GM21786 (cell line): ENCODE results near the gene GRID2IP.
A peak's percentile ranks its signal among the peaks of the same experiment; 100 is the strongest.
"Not testable (repeated sequence)": the region's sequence is repeated elsewhere in the genome, so short reads cannot be mapped to it uniquely, and the experiment has no call there.

ENCODE experiments used
- ATAC-seq: cut with Tn5 transposase; IDR thresholded peaks from one replicate; pipeline ENCODE4 v1.9.1; 2021; ENCODE audit not compliant: unreplicated experiment

The GRID2IP gene

DNA sequence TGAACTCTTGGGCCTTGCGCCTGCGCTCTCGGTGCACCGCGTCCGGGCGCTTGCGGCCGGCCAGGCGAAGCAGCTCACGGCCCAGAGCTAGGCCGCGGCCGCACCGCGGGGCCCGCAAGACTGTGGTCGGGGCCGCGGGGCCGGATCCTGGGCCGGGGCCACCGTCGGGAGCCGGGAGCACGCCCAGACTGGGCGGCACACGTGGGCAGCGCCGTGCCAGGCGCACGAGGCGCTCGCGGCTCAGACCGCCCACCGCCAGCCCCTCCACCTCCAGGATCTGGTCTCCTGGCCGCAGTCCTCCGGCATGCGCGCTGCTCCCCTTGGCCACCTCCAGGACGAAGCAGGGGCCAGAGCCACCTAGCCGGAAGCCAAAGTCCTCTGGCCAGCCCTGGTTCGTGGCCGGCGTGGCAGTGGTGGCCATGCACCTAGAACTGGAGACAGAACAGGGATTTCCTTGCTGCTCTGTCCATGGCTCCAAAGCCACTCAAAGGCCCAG is at the start of gene GRID2IP:
TSS of gene GRID2IP (minus strand) at position 446 of the 496 bp plus-strand sequence. CDS start at position 421, 25 bp downstream.
- no peak for ATAC-seq

- no peak for ATAC-seq
Measured at GRCh38 chr7:6600093-6600492, 48.8 kb upstream of the GRID2IP start.

DNA sequence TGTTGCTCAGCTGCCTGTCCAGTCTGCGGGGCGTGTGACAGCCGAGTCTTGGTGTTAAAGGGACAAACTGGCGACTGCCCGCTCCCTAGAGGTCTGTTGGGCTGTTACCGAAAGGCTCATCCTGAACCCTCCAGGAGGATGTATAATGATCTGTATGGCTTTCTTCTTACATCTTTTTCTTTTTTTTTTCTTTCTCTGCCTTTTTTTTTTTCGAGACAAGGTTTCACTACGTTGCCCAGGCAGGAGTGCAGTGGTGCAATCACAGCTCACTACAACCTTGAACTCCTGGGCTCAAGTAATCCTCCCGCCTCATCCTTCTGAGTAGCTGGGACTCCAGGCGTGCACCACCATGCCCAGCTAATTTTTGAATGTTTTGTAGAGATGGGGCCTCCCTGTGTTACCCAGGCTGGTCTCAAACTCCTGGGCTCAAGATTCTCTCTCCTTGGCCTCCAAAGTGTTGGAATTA is 39.4 kb upstream of the GRID2IP start:
- peak; percentile 29 for ATAC-seq

- ATAC-seq = peak; percentile 86
Measured at GRCh38 chr7:6589829-6590644, 38.8 kb upstream of the GRID2IP start, which contains the start of gene INTS15. TSS of gene INTS15 (plus strand) at chr7:6590021. CDS start at chr7:6590284, 263 bp downstream.

DNA sequence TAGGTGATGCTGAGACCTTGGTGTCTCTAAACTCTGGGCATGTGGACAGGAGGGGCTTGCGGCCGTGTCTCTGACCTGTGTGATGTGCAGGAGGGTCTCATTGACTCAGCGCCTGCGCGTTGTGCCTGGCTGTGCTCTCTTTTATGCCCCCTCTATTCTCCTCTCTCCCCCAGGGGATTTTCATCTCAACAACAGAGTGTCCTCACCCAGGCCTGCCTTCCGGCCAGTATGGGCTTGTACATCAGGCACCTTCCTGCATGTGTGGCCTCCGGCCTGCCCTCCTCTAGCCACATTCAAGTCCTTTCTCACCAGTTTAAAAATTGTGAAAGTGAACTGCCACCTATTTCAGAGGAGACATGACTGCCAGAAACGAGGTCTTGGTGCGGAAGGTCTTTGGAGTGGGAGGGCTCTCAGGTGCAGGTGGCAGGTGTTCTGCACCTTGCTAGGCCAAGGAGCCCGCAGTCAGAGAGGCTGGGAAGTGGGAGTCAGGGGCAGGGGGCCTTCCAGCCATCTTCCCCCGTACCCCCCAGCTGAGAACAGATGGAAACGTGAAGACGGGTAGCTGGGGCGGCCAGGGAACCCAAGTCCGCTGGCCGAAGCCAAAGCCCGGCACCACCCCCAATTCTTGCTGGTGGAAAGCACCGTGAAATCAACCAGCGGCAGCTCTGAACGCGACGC is 38.0 kb upstream of the GRID2IP start:
- ATAC-seq = no peak

DNA sequence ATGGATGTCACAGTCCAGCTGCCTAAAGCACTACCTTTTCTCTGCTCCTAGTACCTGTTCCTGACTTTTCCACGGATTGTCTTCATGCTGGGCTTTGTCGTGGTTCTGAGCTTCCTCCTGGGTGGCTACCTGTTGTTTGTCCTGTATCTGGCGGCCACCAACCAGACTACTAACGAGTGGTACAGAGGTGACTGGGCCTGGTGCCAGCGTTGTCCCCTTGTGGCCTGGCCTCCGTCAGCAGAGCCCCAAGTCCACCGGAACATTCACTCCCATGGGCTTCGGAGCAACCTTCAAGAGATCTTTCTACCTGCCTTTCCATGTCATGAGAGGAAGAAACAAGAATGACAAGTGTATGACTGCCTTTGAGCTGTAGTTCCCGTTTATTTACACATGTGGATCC is 37.3 kb upstream of the GRID2IP start:
- no peak for ATAC-seq

DNA sequence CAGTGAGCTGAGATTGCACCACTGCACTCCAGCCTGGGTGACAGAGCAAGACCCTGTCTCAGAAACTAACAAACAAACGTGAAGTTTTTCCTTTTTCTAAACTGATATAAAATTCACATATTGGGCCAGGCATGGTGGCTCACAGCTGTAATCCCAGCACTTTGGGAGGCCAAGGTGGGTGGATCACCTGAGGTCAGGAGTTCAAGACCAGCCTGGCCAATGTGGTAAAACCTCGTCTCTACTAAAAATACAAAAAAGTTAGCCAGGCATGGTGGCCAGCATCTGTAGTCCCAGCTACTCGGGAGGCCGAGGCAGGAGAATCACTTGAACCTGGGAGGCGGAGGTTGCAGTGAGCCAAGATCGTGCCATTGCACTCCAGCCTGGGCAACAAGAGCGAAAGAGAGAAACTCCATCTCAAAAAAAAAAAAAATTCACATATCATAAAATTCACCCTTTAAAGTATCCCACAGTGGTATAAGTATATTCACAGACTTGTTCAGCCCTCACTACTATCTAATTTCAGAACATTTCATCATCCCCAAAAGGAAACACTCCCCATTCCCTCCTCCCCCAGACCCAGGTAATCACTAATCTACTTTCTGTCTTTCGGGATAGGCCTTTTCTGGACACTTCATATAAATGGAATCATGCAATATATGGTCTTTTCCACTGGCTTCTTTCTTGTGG is 34.6 kb upstream of the GRID2IP start:
- ATAC-seq = not testable (repeated sequence)

- ATAC-seq = no peak
Measured at GRCh38 chr7:6579446-6579845, 28.2 kb upstream of the GRID2IP start.

DNA sequence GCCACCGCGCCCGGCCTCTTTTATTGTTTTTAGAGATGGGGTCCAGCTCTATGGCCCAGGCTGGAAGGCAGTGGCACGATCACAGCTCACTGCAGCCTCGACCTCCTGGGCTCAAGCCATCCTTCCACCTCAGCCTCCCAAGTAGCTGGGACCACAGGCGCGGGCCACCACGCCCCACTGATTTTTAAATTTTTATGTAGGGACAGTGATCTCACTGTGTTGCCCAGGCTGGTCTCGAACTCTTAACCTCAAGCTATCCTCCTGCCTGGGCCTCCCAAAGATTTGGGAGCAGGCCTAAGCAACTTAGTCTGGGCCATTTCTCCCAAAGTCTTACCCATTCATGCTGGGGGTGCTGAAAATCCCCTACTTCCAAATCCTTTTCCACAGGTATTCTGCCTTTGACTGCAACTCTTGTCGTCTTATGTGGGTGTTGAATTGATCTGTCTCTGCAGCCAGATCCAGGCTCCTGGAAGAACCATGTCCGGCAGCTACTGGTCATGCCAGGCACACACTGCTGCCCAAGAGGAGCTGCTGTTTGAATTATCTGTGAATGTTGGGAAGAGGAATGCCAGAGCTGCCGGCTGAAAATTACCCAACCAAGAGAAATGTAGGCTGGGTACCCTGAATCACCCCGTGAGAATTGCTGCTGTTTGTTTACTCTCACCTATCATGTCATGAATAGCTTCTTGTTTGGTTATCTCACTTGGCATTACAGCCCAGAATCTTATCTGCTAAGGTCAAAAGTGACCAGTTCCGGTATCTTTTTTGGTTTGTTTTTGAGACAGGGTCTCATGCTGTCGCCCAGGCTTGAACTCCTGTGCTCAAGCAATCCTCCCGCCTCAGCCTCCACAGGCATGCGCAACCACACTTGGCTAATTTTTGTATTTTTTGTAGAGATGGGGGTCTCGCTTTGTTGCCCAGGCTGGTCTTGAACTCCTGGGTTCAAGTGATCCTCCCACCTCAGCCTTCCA is 27.1 kb upstream of the GRID2IP start:
- ATAC-seq = no peak

DNA sequence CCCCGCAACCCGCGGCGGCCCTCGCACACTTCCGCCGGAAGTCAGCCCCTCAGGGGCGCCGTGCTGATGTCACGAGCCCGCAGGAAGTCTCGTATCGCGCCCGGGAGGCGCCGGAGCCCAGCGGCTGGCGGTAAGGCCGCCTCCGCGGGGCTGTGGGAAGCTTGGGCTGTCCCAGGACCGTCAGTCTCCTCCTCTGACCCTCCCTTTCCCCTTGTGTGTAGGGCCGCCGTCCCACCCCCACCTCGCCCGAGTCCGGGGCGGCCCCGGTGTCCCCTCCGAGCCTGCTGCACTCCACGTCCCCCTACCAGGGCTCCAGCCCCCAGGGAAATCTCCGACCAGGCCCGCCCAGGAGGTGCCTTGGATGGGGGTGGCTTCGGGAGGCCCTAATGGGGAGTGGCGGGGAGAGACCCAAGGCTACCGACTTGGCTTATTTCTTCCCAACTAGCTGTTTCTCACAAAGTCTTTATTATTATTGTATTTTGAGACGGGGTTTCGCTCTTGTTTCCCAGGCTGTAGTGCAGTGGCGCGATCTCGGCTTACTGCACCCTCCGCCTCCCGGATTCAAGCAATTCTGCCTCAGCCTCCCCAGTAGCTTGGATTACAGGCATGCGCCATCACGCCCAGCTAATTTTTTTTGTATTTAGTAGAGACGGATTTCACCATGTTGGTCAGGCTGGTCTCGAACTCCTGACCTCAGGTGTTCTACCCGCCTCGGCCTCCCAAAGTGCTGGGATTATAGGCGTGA is 26.3 kb upstream of the GRID2IP start, which contains the start of gene ZDHHC4:
TSS of gene ZDHHC4 (plus strand) at position 86 of the 745 bp plus-strand sequence. CDS start 3,108 bp downstream, outside the sequence.
- peak; percentile 95 for ATAC-seq

DNA sequence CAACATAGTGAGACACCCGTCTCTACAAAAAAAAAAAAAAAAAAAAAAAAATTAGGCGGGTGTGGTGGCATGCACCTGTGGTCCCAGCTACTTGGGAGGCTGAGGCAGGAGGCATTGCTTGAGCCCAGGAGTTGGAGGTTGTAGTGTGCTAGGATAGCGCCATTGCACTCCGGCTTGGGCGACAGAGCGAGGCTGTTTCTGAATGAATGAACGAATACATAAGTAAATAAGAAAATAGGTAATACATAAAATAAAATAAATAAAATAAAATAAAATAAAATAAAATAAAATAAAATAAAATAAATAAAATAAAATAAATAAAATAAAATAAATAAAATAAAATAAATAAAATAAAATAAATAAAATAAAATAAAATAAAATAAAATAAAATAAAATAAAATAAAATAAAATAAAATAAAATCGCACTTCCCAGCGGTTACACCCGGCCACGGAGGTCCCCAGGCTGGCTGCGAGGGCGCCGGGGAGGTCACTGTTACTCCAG is 25.7 kb upstream of the GRID2IP start:
- ATAC-seq = not testable (repeated sequence)

DNA sequence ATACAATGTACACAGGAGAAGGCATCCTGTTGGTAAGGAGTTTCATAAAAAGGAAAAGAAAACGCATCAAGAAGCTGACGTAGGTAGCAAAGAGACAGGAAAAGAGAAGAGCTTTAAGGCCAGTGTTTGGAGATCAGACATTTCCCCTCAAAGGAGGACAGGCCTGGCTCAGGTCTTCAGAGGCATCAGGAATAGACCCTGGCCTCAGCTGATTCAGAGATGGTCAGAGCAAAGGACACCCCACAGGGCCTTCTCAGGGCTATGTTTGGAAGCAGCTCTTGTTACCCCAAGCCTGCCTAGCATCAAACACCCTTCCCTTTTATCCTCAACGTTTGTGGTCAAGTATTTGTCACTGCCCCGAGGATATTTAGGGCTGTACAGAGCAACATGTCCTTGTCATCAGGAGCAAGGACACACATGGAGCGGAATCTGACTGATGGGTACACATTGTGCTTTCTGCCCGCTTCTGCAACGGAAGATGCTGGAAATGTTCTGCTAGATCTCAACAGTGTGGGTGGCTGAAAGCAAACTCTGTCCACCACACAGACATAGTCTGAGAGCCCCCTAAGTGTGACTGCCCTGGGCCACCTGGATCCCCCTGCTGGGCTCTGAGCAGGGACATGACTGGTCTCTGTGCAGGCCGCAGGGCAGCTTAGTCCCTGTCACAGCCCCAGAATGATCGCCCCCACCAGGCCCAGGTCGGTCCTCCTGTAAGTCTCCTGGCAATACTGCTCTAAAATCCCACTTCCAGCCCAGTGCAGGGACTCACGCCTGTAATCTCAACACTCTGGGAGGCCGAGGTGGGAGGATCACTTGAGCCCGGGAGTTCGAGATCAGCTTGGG is 25.0 kb upstream of the GRID2IP start:
- no peak for ATAC-seq

DNA sequence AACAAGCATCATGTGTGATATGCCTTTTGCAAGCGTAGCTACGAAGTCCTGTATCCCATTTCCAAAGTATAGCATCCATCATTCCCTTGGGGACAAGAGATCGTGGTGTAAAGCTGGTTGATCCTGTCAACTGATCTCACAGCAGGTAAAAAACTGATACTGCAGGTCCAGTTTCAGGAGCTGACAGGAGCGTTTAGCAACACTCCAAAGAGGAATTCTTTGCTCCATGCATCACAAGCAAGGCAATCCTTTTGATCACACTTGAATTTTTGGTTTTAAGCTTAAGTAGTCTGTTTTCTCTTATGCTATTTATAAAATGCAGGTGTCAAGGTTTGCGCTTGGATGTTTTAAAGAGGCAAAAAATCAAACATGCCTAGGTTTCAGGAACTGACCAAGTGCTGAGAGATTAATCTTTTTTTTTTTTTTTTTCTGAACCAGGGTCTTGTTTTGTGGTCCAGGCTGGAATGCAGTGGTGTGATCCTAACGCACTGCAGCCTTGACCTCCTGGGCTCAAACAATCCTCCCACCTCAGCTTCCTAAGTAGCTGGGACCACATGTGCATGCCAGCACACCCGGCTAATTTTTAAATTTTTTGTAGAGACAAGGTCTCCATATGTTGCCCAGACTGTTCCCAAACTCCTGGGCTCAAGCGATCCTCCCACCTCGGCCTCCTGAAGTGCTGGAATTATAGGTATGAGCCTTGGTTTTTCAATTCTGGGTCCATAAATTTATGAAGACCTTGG is 24.2 kb upstream of the GRID2IP start:
- no peak for ATAC-seq

DNA sequence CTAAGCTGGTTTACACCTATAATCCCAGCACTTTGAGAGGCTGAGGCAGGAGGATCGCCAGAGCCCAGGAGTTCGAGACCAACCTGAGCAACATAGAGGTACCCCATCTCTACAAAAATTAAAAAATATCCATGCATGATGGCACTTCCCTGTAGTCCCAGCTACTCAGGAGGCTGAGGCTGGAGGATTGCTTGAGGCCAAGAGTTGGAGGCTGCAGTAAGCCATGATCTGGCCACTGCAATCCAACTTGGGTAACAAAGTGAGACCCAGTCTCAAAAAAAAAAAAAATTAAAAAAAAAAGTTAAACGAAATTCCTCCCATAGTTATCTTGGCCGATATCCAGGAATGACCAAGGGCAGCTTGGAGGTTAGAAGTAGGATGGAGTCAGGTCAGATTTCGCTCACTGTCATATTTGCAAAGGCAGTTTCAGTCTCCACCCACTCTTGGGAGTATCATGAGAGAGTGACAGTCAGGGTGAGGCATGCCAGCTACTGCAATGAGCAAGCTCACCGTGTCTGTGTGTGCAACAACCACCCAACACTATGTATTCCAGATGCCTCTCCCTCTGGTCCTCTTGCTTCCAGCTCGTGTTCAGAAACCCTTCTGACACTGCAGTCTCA is 20.0 kb upstream of the GRID2IP start:
- ATAC-seq = no peak

GRCh38 chr7:6567886-6568285 is 16.6 kb upstream of the GRID2IP start:
- no peak for ATAC-seq

- ATAC-seq = no peak
Measured at GRCh38 chr7:6565655-6566054, 14.4 kb upstream of the GRID2IP start.
